Activated T-helper 9 cell treated with anti-CD3 and anti-CD28 coated beads, Interleukin-2, amount 50 U/mL, for 16 hours (primary cell): ENCODE measurements around the gene ZDHHC12.
A peak's percentile ranks its signal among the peaks of the same experiment; 100 is the strongest.

Experiments
- DNase-seq: peaks from one replicate; pipeline ENCODE4 v3.0.0-alpha.2; 2020; ENCODE audit warnings: low read depth

Gene ZDHHC12

GRCh38 chr9:128685636-128686489 lies 38.1 kb downstream of the ZDHHC12 start:
- peak; percentile 18 for DNase-seq

GRCh38 chr9:128684325-128685199 lies 39.4 kb downstream of the ZDHHC12 start:
- DNase-seq: peak; percentile 60

- no peak for DNase-seq
Observed at GRCh38 chr9:128684065-128684324, 39.9 kb downstream of the ZDHHC12 start.

- DNase-seq: no peak
Observed at GRCh38 chr9:128683340-128684064, 40.4 kb downstream of the ZDHHC12 start.

DNA sequence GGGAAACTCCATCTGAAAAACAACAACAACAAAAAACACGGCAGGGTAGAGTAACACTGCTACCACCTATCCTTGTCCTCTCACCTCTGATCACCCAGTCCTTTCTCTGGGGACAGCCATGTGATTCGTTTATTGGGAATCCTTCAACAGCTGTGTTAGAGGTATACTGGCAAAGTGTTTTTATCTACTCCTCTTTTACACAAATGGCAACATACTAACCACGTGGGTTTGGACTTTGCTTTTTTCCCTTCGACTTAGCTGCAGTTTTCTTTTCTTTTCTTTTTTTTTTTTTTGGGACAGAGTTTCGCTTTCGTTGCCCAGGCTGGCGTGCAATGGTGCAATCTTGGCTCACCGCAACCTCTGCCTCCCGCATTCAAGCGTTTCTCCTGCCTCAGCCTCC lies 46.1 kb downstream of the ZDHHC12 start:
- no peak for DNase-seq

GRCh38 chr9:128675382-128675781 lies 48.5 kb downstream of the ZDHHC12 start:
- DNase-seq: no peak
